GM23338 (cell line): ENCODE results near the gene MYCBPAP. TPM values are rescaled to one million over a fixed set of nuclear protein-coding genes. Genes with fewer than 3 reads are reported as not detected.

Experiments used
- CREB1 ChIP-seq: fragments of 250-450 bp; sonication (Bioruptor Pico); IDR thresholded peaks from 2 replicates; pipeline ENCODE4 v1.5.0; 2020; ENCODE audit warnings: low read depth, mild to moderate bottlenecking, moderate library complexity
- CTCF ChIP-seq, 2 experiments: fragments of 200-600 bp in 1 of 2; sonication (generic) in 1 of 2; conservative IDR thresholded peaks; 2 replicates each; pipeline versions ENCODE4 v1.5.1 to v1.6.1; 2016 to 2017; ENCODE audit warnings: antibody characterized with exemption in 2 of 2, low read depth in 2 of 2, mild to moderate bottlenecking in 2 of 2, moderate library complexity in 1 of 2
- EZH2 ChIP-seq: fragments of 200-600 bp; sonication (generic); IDR thresholded peaks from one replicate; pipeline ENCODE4 v1.8.0; 2017; ENCODE audit warnings: antibody characterized with exemption, mild to moderate bottlenecking, low read depth; ENCODE audit not compliant: unreplicated experiment
- EZH2phosphoT487 ChIP-seq: fragments of 200-600 bp; sonication (generic); IDR thresholded peaks from one replicate; pipeline ENCODE4 v1.8.1; 2018; ENCODE audit warnings: antibody characterized with exemption; ENCODE audit not compliant: unreplicated experiment
- STAT1 ChIP-seq: IDR thresholded peaks from one replicate; pipeline ENCODE4 v1.6.1; 2016; ENCODE audit warnings: antibody characterized with exemption; ENCODE audit not compliant: unreplicated experiment
- ZNF331 ChIP-seq: fragments of 250-450 bp; sonication (Bioruptor Pico); IDR thresholded peaks from 2 replicates; pipeline ENCODE4 v1.5.0; 2020; ENCODE audit warnings: low read depth, mild to moderate bottlenecking, moderate library complexity
- polyA plus RNA-seq: library from polyadenylated mRNA; unstranded; fragments of >200 nt; fragmentation: Nextera tagmentation; extraction: Ambion mirVana; gene quantifications from 2 replicates; pipeline ENCODE4 v1.2.1, GENCODE V29; 2016
- total RNA-seq: library from RNA; depleted of rRNA; stranded (reverse); fragments of >200 nt; shearing (Covaris generic); gene quantifications from 2 replicates; pipeline ENCODE4 v1.2.3, GENCODE V29; 2014
- TF ChIP-seq, protein P1 (sequence below): fragments of 250-450 bp; sonication (Bioruptor Pico); IDR thresholded peaks from 2 replicates; pipeline ENCODE4 v1.5.0; 2020; ENCODE audit warnings: mild to moderate bottlenecking, moderate library complexity
- TF ChIP-seq, protein P2 (sequence below): IDR thresholded peaks from 2 replicates; pipeline ENCODE4 v1.6.1; 2016; ENCODE audit warnings: antibody characterized with exemption
- TF ChIP-seq, protein P3 (sequence below): IDR thresholded peaks from one replicate; pipeline ENCODE4 v1.6.1; 2018; ENCODE audit warnings: antibody characterized with exemption; ENCODE audit not compliant: unreplicated experiment

Gene MYCBPAP
- total and polyA plus RNA-seq, 2 experiments from 2014 or later: 0.63 to 1.7 TPM

- TF ChIP-seq, protein P1, sequence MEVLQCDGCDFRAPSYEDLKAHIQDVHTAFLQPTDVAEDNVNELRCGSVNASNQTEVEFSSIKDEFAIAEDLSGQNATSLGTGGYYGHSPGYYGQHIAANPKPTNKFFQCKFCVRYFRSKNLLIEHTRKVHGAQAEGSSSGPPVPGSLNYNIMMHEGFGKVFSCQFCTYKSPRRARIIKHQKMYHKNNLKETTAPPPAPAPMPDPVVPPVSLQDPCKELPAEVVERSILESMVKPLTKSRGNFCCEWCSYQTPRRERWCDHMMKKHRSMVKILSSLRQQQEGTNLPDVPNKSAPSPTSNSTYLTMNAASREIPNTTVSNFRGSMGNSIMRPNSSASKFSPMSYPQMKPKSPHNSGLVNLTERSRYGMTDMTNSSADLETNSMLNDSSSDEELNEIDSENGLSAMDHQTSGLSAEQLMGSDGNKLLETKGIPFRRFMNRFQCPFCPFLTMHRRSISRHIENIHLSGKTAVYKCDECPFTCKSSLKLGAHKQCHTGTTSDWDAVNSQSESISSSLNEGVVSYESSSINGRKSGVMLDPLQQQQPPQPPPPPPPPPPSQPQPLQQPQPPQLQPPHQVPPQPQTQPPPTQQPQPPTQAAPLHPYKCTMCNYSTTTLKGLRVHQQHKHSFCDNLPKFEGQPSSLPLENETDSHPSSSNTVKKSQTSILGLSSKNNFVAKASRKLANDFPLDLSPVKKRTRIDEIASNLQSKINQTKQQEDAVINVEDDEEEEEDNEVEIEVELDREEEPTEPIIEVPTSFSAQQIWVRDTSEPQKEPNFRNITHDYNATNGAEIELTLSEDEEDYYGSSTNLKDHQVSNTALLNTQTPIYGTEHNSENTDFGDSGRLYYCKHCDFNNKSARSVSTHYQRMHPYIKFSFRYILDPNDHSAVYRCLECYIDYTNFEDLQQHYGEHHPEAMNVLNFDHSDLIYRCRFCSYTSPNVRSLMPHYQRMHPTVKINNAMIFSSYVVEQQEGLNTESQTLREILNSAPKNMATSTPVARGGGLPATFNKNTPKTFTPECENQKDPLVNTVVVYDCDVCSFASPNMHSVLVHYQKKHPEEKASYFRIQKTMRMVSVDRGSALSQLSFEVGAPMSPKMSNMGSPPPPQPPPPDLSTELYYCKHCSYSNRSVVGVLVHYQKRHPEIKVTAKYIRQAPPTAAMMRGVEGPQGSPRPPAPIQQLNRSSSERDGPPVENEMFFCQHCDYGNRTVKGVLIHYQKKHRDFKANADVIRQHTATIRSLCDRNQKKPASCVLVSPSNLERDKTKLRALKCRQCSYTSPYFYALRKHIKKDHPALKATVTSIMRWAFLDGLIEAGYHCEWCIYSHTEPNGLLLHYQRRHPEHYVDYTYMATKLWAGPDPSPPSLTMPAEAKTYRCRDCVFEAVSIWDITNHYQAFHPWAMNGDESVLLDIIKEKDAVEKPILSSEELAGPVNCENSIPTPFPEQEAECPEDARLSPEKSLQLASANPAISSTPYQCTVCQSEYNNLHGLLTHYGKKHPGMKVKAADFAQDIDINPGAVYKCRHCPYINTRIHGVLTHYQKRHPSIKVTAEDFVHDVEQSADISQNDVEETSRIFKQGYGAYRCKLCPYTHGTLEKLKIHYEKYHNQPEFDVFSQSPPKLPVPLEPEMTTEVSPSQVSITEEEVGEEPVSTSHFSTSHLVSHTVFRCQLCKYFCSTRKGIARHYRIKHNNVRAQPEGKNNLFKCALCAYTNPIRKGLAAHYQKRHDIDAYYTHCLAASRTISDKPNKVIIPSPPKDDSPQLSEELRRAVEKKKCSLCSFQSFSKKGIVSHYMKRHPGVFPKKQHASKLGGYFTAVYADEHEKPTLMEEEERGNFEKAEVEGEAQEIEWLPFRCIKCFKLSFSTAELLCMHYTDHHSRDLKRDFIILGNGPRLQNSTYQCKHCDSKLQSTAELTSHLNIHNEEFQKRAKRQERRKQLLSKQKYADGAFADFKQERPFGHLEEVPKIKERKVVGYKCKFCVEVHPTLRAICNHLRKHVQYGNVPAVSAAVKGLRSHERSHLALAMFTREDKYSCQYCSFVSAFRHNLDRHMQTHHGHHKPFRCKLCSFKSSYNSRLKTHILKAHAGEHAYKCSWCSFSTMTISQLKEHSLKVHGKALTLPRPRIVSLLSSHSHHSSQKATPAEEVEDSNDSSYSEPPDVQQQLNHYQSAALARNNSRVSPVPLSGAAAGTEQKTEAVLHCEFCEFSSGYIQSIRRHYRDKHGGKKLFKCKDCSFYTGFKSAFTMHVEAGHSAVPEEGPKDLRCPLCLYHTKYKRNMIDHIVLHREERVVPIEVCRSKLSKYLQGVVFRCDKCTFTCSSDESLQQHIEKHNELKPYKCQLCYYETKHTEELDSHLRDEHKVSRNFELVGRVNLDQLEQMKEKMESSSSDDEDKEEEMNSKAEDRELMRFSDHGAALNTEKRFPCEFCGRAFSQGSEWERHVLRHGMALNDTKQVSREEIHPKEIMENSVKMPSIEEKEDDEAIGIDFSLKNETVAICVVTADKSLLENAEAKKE: no peak
- TF ChIP-seq CTCF (conservative IDR thresholded peaks at IDR 0.05; ENCODE audit: low read depth in 2 of 2) (no peak), EZH2phosphoT487 (no peak), STAT1 (no peak), EZH2 (no peak), ZNF331 (CRISPR knock-in tag) (no peak), CREB1 (CRISPR knock-in tag) (no peak)
- TF ChIP-seq, protein P2, sequence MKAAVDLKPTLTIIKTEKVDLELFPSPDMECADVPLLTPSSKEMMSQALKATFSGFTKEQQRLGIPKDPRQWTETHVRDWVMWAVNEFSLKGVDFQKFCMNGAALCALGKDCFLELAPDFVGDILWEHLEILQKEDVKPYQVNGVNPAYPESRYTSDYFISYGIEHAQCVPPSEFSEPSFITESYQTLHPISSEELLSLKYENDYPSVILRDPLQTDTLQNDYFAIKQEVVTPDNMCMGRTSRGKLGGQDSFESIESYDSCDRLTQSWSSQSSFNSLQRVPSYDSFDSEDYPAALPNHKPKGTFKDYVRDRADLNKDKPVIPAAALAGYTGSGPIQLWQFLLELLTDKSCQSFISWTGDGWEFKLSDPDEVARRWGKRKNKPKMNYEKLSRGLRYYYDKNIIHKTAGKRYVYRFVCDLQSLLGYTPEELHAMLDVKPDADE: no peak
- TF ChIP-seq, protein P3, sequence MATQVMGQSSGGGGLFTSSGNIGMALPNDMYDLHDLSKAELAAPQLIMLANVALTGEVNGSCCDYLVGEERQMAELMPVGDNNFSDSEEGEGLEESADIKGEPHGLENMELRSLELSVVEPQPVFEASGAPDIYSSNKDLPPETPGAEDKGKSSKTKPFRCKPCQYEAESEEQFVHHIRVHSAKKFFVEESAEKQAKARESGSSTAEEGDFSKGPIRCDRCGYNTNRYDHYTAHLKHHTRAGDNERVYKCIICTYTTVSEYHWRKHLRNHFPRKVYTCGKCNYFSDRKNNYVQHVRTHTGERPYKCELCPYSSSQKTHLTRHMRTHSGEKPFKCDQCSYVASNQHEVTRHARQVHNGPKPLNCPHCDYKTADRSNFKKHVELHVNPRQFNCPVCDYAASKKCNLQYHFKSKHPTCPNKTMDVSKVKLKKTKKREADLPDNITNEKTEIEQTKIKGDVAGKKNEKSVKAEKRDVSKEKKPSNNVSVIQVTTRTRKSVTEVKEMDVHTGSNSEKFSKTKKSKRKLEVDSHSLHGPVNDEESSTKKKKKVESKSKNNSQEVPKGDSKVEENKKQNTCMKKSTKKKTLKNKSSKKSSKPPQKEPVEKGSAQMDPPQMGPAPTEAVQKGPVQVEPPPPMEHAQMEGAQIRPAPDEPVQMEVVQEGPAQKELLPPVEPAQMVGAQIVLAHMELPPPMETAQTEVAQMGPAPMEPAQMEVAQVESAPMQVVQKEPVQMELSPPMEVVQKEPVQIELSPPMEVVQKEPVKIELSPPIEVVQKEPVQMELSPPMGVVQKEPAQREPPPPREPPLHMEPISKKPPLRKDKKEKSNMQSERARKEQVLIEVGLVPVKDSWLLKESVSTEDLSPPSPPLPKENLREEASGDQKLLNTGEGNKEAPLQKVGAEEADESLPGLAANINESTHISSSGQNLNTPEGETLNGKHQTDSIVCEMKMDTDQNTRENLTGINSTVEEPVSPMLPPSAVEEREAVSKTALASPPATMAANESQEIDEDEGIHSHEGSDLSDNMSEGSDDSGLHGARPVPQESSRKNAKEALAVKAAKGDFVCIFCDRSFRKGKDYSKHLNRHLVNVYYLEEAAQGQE: no peak
Observed at GRCh38 chr17:50577451-50577954, 69.3 kb downstream of the MYCBPAP start (continued).
